Mucosa of gallbladder (tissue), 1 donor: ENCODE measurements around the gene HOXD12. TPM values are rescaled to one million over a fixed set of nuclear protein-coding genes. Genes with fewer than 3 reads are reported as not detected.

ENCODE experiments used
- DNase-seq: peaks from one replicate; pipeline ENCODE4 v3.0.0-alpha.2; 2020; ENCODE audit warnings: low spot score
- total RNA-seq: library from RNA; stranded (reverse); gene quantifications from one replicate; pipeline ENCODE4 v1.2.1, GENCODE V29; 2021
- donor health status: DM: no; HTN: no; CAD: no.

HOXD12 gene
- total RNA-seq, 1 donor from 2014 or later = not detected

- DNase-seq = no peak
Measured at GRCh38 chr2:176080540-176081375, 18.8 kb upstream of the HOXD12 start.

- no peak for DNase-seq
Measured at GRCh38 chr2:176081376-176081836, 18.2 kb upstream of the HOXD12 start.

GRCh38 chr2:176081837-176082524 lies 17.6 kb upstream of the HOXD12 start:
- DNase-seq = no peak

GRCh38 chr2:176082525-176082823 lies 17.1 kb upstream of the HOXD12 start:
- DNase-seq = no peak

GRCh38 chr2:176082824-176083751 lies 16.5 kb upstream of the HOXD12 start:
- no peak for DNase-seq

GRCh38 chr2:176083796-176084261 lies 15.8 kb upstream of the HOXD12 start, which contains the start of gene EVX2:
EVX2 (minus strand) TSS chr2:176083962; CDS start chr2:176083776, 186 bp downstream.
- DNase-seq = no peak

- DNase-seq = no peak
Measured at GRCh38 chr2:176084611-176085119, 14.9 kb upstream of the HOXD12 start.

- DNase-seq = no peak
Measured at GRCh38 chr2:176085120-176085788, 14.3 kb upstream of the HOXD12 start.

- no peak for DNase-seq
Measured at GRCh38 chr2:176085861-176086771, 13.5 kb upstream of the HOXD12 start.

GRCh38 chr2:176087330-176088047 lies 12.1 kb upstream of the HOXD12 start:
- DNase-seq = no peak

GRCh38 chr2:176088048-176088936 lies 11.3 kb upstream of the HOXD12 start:
- peak; percentile 47 for DNase-seq

GRCh38 chr2:176088937-176089842 lies 10.4 kb upstream of the HOXD12 start:
- no peak for DNase-seq

GRCh38 chr2:176089843-176090395 lies 9.7 kb upstream of the HOXD12 start:
- DNase-seq = no peak

GRCh38 chr2:176090862-176091261 lies 8.7 kb upstream of the HOXD12 start:
- no peak for DNase-seq

GRCh38 chr2:176091329-176092258 lies 8.0 kb upstream of the HOXD12 start:
- no peak for DNase-seq
